ENCODE data around the gene PMFBP1.

DNA sequence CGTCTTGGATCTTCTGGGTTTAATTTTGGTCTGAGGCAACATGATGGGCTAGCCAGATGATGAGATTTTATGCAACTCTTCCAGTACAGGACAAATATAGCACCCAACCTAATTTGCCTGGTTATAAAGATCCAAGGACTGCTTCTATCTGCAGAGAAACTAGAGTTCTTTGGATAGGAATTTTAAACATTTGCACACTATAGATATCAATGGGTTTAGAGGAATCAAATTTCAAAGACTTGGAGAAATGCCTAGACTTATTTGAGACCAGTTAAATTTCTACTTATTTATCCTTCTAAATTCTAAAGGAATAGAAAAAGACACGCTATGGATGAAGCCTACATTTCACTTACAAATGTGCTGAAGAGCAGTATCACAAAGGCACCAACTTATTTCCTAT is 12.6 kb downstream of the PMFBP1 start:
- TF ChIP-seq EZH2phosphoT487 (IDR thresholded peaks at IDR 0.05; ENCODE audit: borderline replicate concordance) (no peak), YY1 (IDR thresholded peaks at IDR 0.05; ENCODE audit: extremely low read depth, insufficient replicate concordance, low read depth, low read length) (no peak), ELF1 (IDR thresholded peaks at IDR 0.05; ENCODE audit: borderline replicate concordance, low read depth) (no peak), CTCF (IDR thresholded peaks at IDR 0.05 in 2 of 3, conservative IDR thresholded peaks at IDR 0.05 in 1 of 3; ENCODE audit: borderline replicate concordance in 1 of 3, insufficient read depth in 1 of 3, low read depth in 2 of 3, low read length in 2 of 3) (no peak), JUND (IDR thresholded peaks at IDR 0.05) (no peak), EGR1 (IDR thresholded peaks at IDR 0.05; ENCODE audit: low read depth) (no peak), POLR2AphosphoS5 (IDR thresholded peaks at IDR 0.05; ENCODE audit: low read depth, low read length) (no peak), EZH2 (IDR thresholded peaks at IDR 0.05) (no peak), POLR2A (IDR thresholded peaks at IDR 0.05; ENCODE audit: borderline replicate concordance, extremely low read depth, insufficient read depth, insufficient read length) (no peak)
- TF ChIP-seq, protein P1, sequence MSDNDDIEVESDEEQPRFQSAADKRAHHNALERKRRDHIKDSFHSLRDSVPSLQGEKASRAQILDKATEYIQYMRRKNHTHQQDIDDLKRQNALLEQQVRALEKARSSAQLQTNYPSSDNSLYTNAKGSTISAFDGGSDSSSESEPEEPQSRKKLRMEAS (IDR thresholded peaks at IDR 0.05) = no peak

All from HCT116 (cell line).